HG03521 (cell line): ENCODE data around the gene CLDN17.

Experiments used
- ATAC-seq: cut with Tn5 transposase; IDR thresholded peaks from one replicate; pipeline ENCODE4 v1.9.1; 2021; ENCODE audit warnings: mild to moderate bottlenecking, moderate library complexity; ENCODE audit not compliant: unreplicated experiment

The CLDN17 gene

GRCh38 chr21:30126576-30126975 lies 40.0 kb downstream of the CLDN17 start:
- no peak for ATAC-seq

GRCh38 chr21:30117631-30118030 lies 49.0 kb downstream of the CLDN17 start:
- no peak for ATAC-seq

DNA sequence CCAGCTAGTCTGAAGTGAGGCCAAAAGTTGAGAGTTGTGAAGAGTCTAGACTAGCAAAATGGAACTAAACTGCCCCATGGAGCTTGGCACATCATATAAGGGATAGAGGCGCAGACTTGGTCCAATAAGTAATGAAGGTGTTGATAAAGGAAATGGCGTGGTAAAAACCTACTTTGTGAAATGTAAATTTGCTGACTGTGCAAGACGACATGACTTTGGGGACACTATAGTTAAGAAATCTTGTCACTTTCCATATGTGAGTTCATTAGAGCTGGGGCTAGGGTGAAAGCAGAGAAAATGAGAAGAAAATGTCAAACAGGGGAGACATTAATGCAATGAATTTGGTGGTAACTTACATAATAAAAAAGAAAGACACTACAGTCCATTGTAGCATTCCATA lies 50.1 kb downstream of the CLDN17 start:
- ATAC-seq: no peak
